Muscle layer of colon (tissue), 2 donors: ENCODE data around the gene CSF2RB.

Source experiments
- H3K27ac ChIP-seq: one replicate; pipeline ENCODE4 v1.7.0; 2013; ENCODE audit warnings: low read depth, mild to moderate bottlenecking, low read length, moderate library complexity
- H3K27me3 ChIP-seq, 2 donors: one replicate each; pipeline ENCODE4 v1.7.0; 2013; ENCODE audit warnings: low read length in 2 of 2, mild to moderate bottlenecking in 2 of 2; ENCODE audit not compliant: insufficient read depth in 2 of 2, control insufficient read depth in 1 of 2
- H3K36me3 ChIP-seq: one replicate; pipeline ENCODE4 v1.7.0; 2013; ENCODE audit warnings: mild to moderate bottlenecking, low read length; ENCODE audit not compliant: insufficient read depth
- H3K4me1 ChIP-seq: one replicate; pipeline ENCODE4 v1.7.0; 2013; ENCODE audit warnings: mild to moderate bottlenecking, low read length; ENCODE audit not compliant: insufficient read depth
- H3K4me3 ChIP-seq, 2 donors: one replicate each; pipeline ENCODE4 v1.7.0; 2013; ENCODE audit warnings: low read length in 2 of 2, low read depth in 1 of 2, mild to moderate bottlenecking in 1 of 2, moderate library complexity in 1 of 2
- H3K9ac ChIP-seq: one replicate; pipeline ENCODE4 v1.7.0; 2013; ENCODE audit warnings: low read length
- H3K9me3 ChIP-seq: one replicate; pipeline ENCODE4 v1.7.0; 2013; ENCODE audit warnings: mild to moderate bottlenecking, low read length
- donor health status: abdominal sarcoma.
- donor health status: Adenocarcinoma of cecum.

CSF2RB gene

DNA sequence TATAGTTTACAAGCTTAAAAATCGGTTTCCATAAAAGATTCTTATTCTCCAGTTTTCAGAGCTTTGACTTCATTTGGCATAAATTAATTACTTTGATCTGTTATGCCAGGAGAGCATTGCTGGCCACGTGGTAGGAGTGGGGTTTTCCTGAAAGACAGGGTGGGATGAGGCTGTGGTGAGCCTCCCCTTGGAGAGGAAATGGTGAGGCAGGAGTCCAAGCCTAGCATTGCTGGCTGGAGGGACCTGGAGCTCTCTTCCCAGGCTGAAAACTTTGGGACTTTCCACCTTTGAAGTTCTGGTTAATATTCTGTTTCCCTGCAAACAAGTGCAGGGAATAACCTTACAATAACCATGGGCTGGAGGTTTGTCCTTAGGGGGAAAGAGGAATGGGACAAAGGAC is 21.1 kb upstream of the CSF2RB start:
- no peaks in the 10 kb centered on the region for H3K4me1 ChIP-seq
- H3K4me3 ChIP-seq, result no peak overlapping the region
- H3K36me3 ChIP-seq, result no peaks in the 10 kb centered on the region
- H3K9me3 ChIP-seq, result no peaks in the 10 kb centered on the region
- H3K27me3 ChIP-seq, result no peaks in the 10 kb centered on the region
- H3K9ac ChIP-seq, result no peak overlapping the region
- H3K27ac ChIP-seq, result no peak overlapping the region

- Histone ChIP-seq H3K4me3 (no peak overlapping the region), H3K36me3 (no peaks in the 10 kb centered on the region)
Observed at GRCh38 chr22:36893262-36893661, 20.2 kb upstream of the CSF2RB start.

GRCh38 chr22:36894266-36894665 is 19.2 kb upstream of the CSF2RB start:
- Histone ChIP-seq H3K36me3 (no peaks in the 10 kb centered on the region), H3K27ac (no peak overlapping the region), H3K4me3 (no peak overlapping the region), H3K9me3 (no peaks in the 10 kb centered on the region), H3K9ac (no peak overlapping the region), H3K4me1 (no peaks in the 10 kb centered on the region), H3K27me3 (no peaks in the 10 kb centered on the region)

More at GRCh38 chr22:36893262-36893661, 20.2 kb upstream of the CSF2RB start:
- Histone ChIP-seq H3K27ac (no peak overlapping the region), H3K9ac (no peak overlapping the region), H3K4me1 (no peaks in the 10 kb centered on the region), H3K27me3 (no peaks in the 10 kb centered on the region), H3K9me3 (no peaks in the 10 kb centered on the region)

- Histone ChIP-seq H3K27me3 (no peaks in the 10 kb centered on the region), H3K36me3 (no peaks in the 10 kb centered on the region), H3K9ac (no peak overlapping the region), H3K27ac (no peak overlapping the region), H3K4me3 (no peak overlapping the region), H3K9me3 (no peaks in the 10 kb centered on the region), H3K4me1 (no peaks in the 10 kb centered on the region)
Observed at GRCh38 chr22:36897611-36898010, 15.8 kb upstream of the CSF2RB start.

DNA sequence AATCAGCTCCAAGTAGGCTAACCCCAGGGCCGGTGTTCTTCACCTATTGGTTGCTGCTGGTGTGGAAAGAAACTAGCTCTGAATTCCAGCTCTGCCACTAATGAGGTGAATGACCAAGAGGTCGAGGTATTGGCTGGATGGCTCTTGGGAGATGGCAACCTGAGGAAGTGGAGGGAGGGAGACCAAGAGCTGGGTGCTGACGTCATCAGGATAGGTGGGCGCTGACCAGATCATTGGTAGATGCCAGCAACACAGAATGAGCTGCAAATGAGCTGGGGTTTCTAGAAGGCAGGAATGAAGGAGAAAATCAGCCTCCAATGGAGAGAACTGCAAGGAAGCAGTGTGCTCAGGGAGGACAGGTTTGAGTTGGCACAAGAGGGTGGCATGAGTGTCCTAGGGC is 14.7 kb upstream of the CSF2RB start:
- H3K9me3 ChIP-seq, result no peaks in the 10 kb centered on the region
- no peak overlapping the region for H3K9ac ChIP-seq
- no peaks in the 10 kb centered on the region for H3K4me1 ChIP-seq
- H3K27me3 ChIP-seq, result no peaks in the 10 kb centered on the region
- H3K4me3 ChIP-seq, result no peak overlapping the region
- H3K36me3 ChIP-seq, result no peaks in the 10 kb centered on the region
- no peak overlapping the region for H3K27ac ChIP-seq

DNA sequence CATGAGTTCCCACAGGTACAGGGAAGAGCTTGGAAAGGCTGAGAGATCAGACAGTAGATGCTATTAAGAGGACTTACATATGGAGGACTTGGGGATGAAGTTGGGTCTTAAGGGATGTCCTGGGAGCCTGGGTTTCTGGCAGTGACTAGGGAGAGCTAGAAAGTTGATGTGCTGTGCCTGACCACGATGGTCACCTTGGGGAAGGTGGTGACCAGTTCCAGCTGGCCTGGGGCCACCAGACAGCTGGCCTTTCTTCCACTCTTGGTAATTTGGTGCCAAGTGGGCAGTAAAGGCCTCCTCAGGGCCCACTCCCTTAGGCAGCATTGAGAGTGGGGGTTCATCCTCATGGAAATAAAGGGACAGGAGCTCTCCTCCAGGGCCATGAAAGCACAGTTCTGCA is 13.9 kb upstream of the CSF2RB start:
- no peak overlapping the region for H3K4me3 ChIP-seq
- no peaks in the 10 kb centered on the region for H3K27me3 ChIP-seq
- H3K4me1 ChIP-seq, result no peaks in the 10 kb centered on the region
- no peak overlapping the region for H3K9ac ChIP-seq
- H3K9me3 ChIP-seq, result no peaks in the 10 kb centered on the region
- H3K36me3 ChIP-seq, result no peaks in the 10 kb centered on the region
- no peak overlapping the region for H3K27ac ChIP-seq

GRCh38 chr22:36900225-36900624 is 13.2 kb upstream of the CSF2RB start:
- Histone ChIP-seq H3K4me1 (no peaks in the 10 kb centered on the region), H3K4me3 (no peak overlapping the region), H3K27ac (no peak overlapping the region), H3K27me3 (no peaks in the 10 kb centered on the region), H3K9ac (no peak overlapping the region), H3K9me3 (no peaks in the 10 kb centered on the region), H3K36me3 (no peaks in the 10 kb centered on the region)

DNA sequence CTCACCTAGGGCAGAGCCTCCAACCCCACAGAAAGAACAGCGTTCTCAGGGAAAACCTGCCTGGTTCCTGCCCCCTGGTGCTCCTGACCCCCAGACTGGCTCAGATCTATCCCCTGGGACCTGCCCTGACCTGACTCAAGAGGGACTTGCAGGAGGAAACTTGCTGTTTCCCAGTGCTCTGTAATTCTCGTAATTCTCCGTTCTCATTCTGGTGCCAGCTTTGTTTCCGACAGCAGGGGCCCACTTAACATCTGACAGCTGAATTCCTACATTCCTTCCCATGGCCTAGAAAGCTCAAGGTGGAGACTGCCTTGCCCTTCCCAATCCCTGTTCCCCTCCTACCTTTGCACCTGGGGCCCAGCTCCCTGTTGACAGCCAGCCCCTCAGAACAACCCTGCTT is 12.5 kb upstream of the CSF2RB start:
- no peaks in the 10 kb centered on the region for H3K4me1 ChIP-seq
- H3K36me3 ChIP-seq, result no peaks in the 10 kb centered on the region
- no peak overlapping the region for H3K4me3 ChIP-seq
- H3K9ac ChIP-seq, result no peak overlapping the region
- no peaks in the 10 kb centered on the region for H3K27me3 ChIP-seq
- H3K27ac ChIP-seq, result no peak overlapping the region
- H3K9me3 ChIP-seq, result no peaks in the 10 kb centered on the region

GRCh38 chr22:36901411-36902142 is 11.9 kb upstream of the CSF2RB start:
- Histone ChIP-seq H3K4me3 (no peak overlapping the region), H3K27me3 (no peaks in the 10 kb centered on the region), H3K27ac (no peak overlapping the region), H3K4me1 (no peaks in the 10 kb centered on the region), H3K36me3 (no peaks in the 10 kb centered on the region), H3K9ac (no peak overlapping the region), H3K9me3 (no peaks in the 10 kb centered on the region)

GRCh38 chr22:36902143-36902926 is 11.1 kb upstream of the CSF2RB start:
- Histone ChIP-seq H3K27ac (no peak overlapping the region), H3K4me1 (no peaks in the 10 kb centered on the region), H3K4me3 (no peak overlapping the region), H3K36me3 (no peaks in the 10 kb centered on the region), H3K9ac (no peak overlapping the region), H3K27me3 (no peaks in the 10 kb centered on the region), H3K9me3 (no peaks in the 10 kb centered on the region)

GRCh38 chr22:36904260-36904880 is 9.1 kb upstream of the CSF2RB start:
- no peaks in the 10 kb centered on the region for H3K4me1 ChIP-seq
- no peak overlapping the region for H3K9ac ChIP-seq
- H3K27ac ChIP-seq, result no peak overlapping the region
- no peaks in the 10 kb centered on the region for H3K9me3 ChIP-seq
- H3K27me3 ChIP-seq, result no peaks in the 10 kb centered on the region
- no peak overlapping the region for H3K4me3 ChIP-seq
- no peaks in the 10 kb centered on the region for H3K36me3 ChIP-seq
